ENCODE results near the gene FERMT1.

Gene FERMT1

DNA sequence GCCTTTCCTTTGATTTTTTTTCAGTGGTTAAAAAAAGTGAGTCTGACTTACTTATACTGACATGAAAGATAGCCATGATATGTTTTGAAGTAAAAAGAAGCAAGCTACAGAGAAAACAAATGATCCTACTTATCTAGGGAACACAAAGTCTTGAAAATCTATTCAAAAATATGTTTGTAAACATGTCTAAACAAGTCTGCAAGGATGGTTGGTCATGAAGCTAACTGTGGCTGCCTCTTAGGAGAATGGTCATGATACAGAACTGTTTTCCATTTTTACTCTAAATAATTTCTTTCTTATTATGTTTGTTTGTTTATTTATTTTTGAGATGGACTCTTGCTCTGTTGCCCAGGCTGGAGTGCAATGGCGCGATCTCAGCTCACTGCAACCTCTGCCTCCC is 21.5 kb downstream of the FERMT1 start:
- no peaks in the 10 kb centered on the region for H3K27me3 Mint-ChIP-seq
- H3K27ac Mint-ChIP-seq = no peak overlapping the region
- no peaks in the 10 kb centered on the region for H3K36me3 Mint-ChIP-seq (ENCODE audit: low read depth)
- H3K4me3 Mint-ChIP-seq = no peak overlapping the region
- intact Hi-C loops (cut with micrococcal nuclease) = no loop called here
- no peaks in the 10 kb centered on the region for H3K4me1 Mint-ChIP-seq (ENCODE audit: low read depth)
- H3K9me3 Mint-ChIP-seq = no peaks in the 10 kb centered on the region

DNA sequence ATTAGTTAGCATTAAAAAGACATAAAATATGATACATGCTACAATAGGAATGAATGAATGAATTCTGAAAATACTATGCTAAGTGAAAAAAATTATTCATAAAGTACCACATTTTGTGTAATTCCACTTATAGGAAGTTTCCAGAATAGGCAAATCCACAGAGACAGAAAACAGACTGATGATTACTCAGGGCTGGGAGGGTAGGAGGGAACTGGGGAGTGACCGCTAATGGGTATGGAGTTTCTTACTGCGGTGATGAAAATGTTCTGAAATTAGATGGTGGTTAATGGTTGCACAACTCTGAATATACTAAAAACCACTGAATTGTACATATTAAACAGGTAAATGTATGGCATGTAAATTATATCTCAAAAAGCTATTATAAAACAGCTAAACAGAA is 22.6 kb downstream of the FERMT1 start:
- intact Hi-C loops (cut with micrococcal nuclease) = no loop called here
- no peaks in the 10 kb centered on the region for H3K36me3 Mint-ChIP-seq (ENCODE audit: low read depth)
- H3K27ac Mint-ChIP-seq = no peak overlapping the region
- no peaks in the 10 kb centered on the region for H3K9me3 Mint-ChIP-seq
- no peaks in the 10 kb centered on the region for H3K4me1 Mint-ChIP-seq (ENCODE audit: low read depth)
- no peak overlapping the region for H3K4me3 Mint-ChIP-seq
- H3K27me3 Mint-ChIP-seq = no peaks in the 10 kb centered on the region

DNA sequence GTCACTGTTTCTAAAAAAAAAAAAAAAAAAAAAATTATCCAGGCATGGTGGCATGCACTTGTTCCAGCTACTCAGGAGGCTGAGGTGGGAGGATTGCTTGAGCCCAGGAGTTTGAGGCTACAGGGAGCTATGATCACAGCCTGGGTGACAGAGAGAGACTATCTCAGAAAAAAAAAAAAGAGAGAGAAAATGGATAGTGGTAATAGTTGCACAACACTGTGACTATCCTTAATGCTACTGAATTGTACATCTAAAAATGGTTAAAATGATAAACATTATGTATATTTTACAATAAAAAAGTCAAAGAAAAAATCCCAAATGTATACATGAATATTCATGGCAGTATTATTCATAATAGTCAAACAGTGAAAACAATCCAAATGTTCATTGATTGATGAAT is 23.0 kb downstream of the FERMT1 start:
- Mint-ChIP-seq H3K36me3 (ENCODE audit: low read depth) (no peaks in the 10 kb centered on the region), H3K9me3 (no peaks in the 10 kb centered on the region), H3K4me1 (ENCODE audit: low read depth) (no peaks in the 10 kb centered on the region), H3K27me3 (no peaks in the 10 kb centered on the region), H3K27ac (no peak overlapping the region), H3K4me3 (no peak overlapping the region)
- intact Hi-C loops (cut with micrococcal nuclease) = no loop called here

DNA sequence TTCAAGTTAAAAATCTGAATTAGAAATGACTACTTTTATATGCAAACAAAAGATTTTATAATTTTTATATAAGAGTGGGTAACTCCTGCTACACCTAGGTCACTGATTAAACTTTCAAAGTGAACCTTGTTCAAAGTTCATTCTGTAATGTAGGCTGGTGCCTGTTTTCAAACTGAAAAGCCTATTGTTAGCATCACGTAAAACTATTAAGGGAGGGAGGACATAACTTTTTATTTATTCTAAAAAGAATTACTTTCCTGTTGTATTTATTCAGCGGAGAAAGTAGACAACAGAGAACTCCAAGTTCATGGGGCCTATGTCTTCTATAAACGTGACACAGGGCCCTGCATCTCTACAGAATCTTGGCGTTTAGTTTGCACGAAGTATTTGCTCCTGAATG is 27.4 kb downstream of the FERMT1 start:
- Mint-ChIP-seq H3K4me3 (no peak overlapping the region), H3K36me3 (ENCODE audit: low read depth) (no peaks in the 10 kb centered on the region), H3K4me1 (ENCODE audit: low read depth) (peaks cover 9% of the 10 kb centered on the region), H3K9me3 (no peaks in the 10 kb centered on the region), H3K27me3 (no peaks in the 10 kb centered on the region), H3K27ac (no peak overlapping the region)
- intact Hi-C loops (cut with micrococcal nuclease) = no loop called here

DNA sequence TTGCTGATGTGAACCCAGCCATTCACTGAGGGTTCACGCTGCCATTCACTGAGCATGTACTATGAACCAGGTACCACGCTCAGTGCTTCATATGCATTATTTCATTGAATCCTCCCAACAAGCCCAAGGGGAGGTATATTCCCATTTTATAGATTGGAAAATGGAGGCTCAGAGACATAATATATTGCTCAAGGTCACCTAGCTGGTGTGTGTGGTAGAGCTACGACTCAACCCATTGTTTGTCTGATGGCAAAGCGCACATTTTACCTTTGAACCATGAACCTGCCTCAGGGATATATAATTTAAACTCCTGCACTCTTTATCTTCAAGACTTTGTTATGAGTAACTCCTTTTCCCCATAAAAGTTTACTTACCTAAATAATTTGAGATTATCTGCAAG is 28.3 kb downstream of the FERMT1 start:
- H3K4me1 Mint-ChIP-seq (ENCODE audit: low read depth) = peaks cover 9% of the 10 kb centered on the region
- H3K9me3 Mint-ChIP-seq = no peaks in the 10 kb centered on the region
- H3K36me3 Mint-ChIP-seq (ENCODE audit: low read depth) = no peaks in the 10 kb centered on the region
- H3K27me3 Mint-ChIP-seq = no peaks in the 10 kb centered on the region
- H3K4me3 Mint-ChIP-seq = no peak overlapping the region
- H3K27ac Mint-ChIP-seq = no peak overlapping the region
- intact Hi-C loops (cut with micrococcal nuclease) = no loop called here

DNA sequence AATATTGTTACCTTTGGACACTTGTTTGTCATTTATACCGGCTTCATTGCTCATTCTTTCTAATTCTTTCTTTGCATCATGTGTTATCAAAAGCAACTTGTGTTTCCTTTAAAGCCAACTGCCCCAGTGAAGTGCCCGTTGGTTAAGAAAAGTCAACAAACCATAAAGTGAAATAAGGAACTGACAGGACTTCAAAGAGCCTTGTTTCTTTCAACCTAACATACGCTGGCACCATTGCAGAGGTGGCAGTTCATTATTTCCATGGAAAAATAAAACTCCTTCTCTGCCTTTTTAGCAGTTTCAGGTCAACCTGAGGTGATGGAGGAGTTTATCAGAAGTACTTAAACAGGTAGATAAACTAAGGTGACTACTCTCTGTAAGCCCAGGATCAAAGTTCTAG is 28.8 kb downstream of the FERMT1 start:
- no peak overlapping the region for H3K27ac Mint-ChIP-seq
- H3K9me3 Mint-ChIP-seq = no peaks in the 10 kb centered on the region
- H3K36me3 Mint-ChIP-seq (ENCODE audit: low read depth) = no peaks in the 10 kb centered on the region
- H3K4me1 Mint-ChIP-seq (ENCODE audit: low read depth) = peaks cover 9% of the 10 kb centered on the region
- intact Hi-C loops (cut with micrococcal nuclease) = no loop called here
- no peak overlapping the region for H3K4me3 Mint-ChIP-seq
- H3K27me3 Mint-ChIP-seq = no peaks in the 10 kb centered on the region

DNA sequence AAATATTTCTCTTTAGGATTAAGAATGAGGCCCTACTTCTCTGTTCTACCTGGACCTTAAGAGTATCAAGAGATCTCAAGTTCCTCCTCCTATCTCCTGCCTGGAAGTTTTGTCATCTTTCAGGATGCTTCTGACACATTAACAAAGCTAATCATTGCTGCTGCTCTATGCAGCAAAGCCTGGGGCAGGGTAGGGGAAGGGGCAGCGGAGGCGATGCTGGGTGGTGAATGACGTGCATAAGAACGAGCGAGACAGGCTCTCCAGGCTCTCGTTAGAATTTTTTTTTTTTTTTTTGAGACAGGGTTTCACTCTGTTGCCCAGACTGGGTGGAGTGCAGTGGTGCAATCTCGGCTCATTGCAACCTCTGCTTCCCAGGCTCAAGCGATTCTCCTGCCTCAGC is 31.2 kb downstream of the FERMT1 start:
- peaks cover 9% of the 10 kb centered on the region for H3K4me1 Mint-ChIP-seq (ENCODE audit: low read depth)
- intact Hi-C loops (cut with micrococcal nuclease) = no loop called here

DNA sequence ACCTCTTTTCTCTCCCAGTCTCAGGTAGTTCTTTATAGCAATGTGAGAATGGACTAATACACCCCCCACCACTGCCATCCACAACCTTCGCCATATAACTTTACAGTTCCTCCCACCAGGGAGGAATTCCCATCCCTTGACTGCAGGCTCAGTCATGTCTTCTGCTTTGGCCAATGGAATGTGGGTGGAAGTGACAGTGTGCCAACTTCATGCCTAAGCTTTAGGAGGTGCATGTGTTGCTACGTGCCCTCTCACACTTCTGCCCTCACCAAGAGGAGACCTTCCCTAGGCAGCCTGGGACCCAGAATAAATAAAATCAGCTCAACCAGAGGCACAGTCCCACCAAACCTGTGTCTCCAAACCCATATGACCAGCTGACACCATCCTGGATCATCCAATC is 36.0 kb downstream of the FERMT1 start:
- Mint-ChIP-seq H3K27ac (no peak overlapping the region), H3K27me3 (no peaks in the 10 kb centered on the region), H3K4me1 (ENCODE audit: low read depth) (peaks cover 4% of the 10 kb centered on the region), H3K9me3 (peaks cover 11% of the 10 kb centered on the region), H3K4me3 (no peak overlapping the region), H3K36me3 (ENCODE audit: low read depth) (no peaks in the 10 kb centered on the region)
- intact Hi-C loops (cut with micrococcal nuclease) = no loop called here

More for the DNA sequence above, 31.2 kb downstream of the FERMT1 start:
- Mint-ChIP-seq H3K36me3 (ENCODE audit: low read depth) (no peaks in the 10 kb centered on the region), H3K4me3 (no peak overlapping the region), H3K9me3 (peaks cover 5% of the 10 kb centered on the region), H3K27me3 (no peaks in the 10 kb centered on the region), H3K27ac (no peak overlapping the region)

DNA sequence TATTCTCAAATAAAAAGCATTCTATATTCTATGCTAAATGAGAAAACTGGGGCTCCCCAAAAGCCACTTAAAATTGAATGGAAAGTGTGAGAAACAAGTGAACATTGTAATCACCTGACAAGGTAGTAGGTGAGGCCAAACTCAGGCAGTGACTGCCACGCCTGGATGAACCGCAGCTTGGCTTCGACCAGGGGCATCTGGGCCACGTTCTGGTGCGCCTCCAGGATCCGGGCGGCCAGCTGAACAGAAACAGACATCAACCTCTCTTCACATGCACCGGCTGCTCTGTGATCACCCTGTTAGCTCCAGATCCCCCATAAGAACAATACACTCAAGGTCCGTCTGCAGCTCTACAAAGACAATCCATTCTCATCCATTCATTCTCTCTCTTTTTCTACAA is 38.9 kb downstream of the FERMT1 start:
- no peaks in the 10 kb centered on the region for H3K36me3 Mint-ChIP-seq (ENCODE audit: low read depth)
- H3K27ac Mint-ChIP-seq = no peak overlapping the region
- intact Hi-C loops (cut with micrococcal nuclease) = no loop called here
- H3K27me3 Mint-ChIP-seq = no peaks in the 10 kb centered on the region
- H3K4me1 Mint-ChIP-seq (ENCODE audit: low read depth) = no peaks in the 10 kb centered on the region
- no peak overlapping the region for H3K4me3 Mint-ChIP-seq
- H3K9me3 Mint-ChIP-seq = peaks cover 11% of the 10 kb centered on the region

DNA sequence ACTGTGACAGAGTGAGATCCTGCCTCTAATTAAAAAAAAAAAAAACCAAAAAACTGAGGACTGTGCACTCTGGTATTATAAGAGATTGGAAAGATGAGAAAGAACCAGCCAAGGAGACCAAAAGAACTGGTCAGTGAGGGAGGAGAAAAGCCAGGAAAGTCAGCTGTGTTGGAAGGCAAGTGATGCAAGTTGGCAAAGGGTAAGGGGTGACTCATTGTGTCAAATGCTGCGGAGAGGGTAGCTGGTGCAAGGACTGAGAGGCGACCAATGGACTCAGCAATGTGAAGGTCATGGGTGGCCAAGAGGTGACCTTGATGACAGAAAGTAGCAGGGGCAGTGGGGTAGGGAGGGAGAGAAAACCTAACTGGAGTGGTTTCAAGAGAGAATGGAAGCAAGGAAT is 41.6 kb downstream of the FERMT1 start:
- Mint-ChIP-seq H3K4me1 (ENCODE audit: low read depth) (no peaks in the 10 kb centered on the region), H3K9me3 (peaks cover 2% of the 10 kb centered on the region), H3K27me3 (no peaks in the 10 kb centered on the region), H3K27ac (no peak overlapping the region), H3K4me3 (no peak overlapping the region), H3K36me3 (ENCODE audit: low read depth) (no peaks in the 10 kb centered on the region)
- intact Hi-C loops (cut with micrococcal nuclease) = no loop called here

DNA sequence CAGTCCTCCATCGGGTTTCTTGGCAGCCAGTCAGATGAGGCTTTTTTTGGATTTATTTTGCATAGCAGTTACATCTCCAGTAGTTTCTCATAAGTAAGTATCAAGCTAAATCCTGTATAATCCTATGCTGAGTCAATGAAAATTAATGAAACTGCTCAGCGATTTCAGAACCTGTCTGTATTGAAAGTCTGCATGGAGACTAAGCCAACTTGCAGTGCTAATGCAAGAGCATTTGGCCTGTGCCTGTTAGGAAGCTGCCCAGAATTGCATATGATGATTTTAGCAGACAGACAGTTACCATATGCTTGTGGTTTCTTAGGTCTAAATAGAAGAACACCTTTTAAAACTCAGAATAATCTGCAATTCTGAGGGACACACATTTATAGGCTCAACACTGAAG is 43.8 kb downstream of the FERMT1 start:
- H3K27ac Mint-ChIP-seq = no peak overlapping the region
- no peaks in the 10 kb centered on the region for H3K36me3 Mint-ChIP-seq (ENCODE audit: low read depth)
- no peaks in the 10 kb centered on the region for H3K27me3 Mint-ChIP-seq
- H3K4me3 Mint-ChIP-seq = no peak overlapping the region
- H3K9me3 Mint-ChIP-seq = no peaks in the 10 kb centered on the region
- intact Hi-C loops (cut with micrococcal nuclease) = no loop called here
- H3K4me1 Mint-ChIP-seq (ENCODE audit: low read depth) = no peaks in the 10 kb centered on the region

DNA sequence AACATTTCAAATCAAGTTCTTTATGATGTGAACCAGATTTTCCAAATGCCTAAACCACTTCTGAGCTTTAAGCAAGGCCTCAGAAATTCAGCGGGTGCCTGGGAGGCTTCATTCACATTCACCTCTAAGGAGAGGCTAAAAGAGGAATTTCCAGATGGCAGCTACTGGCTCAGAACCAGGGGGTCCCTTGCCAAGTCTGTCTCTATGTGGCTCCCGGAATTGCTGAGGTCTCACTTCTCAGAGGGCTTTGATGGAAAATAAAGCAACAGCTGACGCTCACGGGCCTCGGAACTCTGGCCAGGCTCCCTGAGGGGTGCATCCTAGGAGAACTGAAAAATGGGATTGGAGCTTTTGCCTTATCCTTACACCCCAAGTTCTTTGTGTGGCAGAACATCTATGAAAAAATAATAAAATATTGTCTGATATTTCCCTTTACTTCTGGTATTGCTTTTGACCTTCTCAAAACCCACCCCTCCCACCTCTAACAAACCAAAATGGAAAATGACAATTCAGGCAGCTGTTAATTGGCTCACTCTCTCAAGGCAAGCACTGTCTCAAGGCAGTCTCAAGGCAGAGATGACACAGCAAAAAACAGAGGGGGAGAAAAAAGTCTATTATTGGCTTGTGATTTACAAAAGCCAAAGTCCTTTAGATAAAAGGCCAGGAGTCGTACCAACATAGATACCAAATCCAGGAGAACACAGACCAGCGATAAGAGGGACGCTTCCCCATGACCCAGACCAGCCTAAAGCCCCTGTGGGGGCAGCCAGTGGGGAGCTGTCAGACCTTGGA is 47.2 kb downstream of the FERMT1 start:
- intact Hi-C loops (cut with micrococcal nuclease) = no loop called here
- no peaks in the 10 kb centered on the region for H3K27me3 Mint-ChIP-seq
- H3K4me1 Mint-ChIP-seq (ENCODE audit: low read depth) = no peaks in the 10 kb centered on the region
- no peak overlapping the region for H3K4me3 Mint-ChIP-seq
- H3K27ac Mint-ChIP-seq = no peak overlapping the region
- H3K36me3 Mint-ChIP-seq (ENCODE audit: low read depth) = no peaks in the 10 kb centered on the region
- no peaks in the 10 kb centered on the region for H3K9me3 Mint-ChIP-seq

DNA sequence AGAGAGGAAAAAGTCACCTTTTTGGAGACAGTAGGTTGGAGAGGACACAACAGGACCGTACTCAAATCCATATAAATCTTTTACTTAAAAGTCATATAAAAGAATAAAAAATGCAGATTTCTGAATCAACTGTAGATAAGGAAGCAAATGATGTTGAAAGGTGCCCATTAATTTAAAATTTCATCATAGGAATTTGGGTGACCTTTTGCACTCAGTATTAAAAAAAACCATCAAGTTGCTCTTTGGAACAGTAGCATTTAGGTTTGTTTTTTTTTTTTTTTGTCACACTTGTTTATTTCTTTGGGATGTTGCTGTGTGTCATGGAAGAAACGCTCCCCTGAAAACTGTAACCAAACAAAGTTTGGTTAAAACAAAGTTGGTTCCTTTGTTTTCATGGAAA is 48.0 kb downstream of the FERMT1 start:
- H3K9me3 Mint-ChIP-seq = no peaks in the 10 kb centered on the region
- no peaks in the 10 kb centered on the region for H3K36me3 Mint-ChIP-seq (ENCODE audit: low read depth)
- no peaks in the 10 kb centered on the region for H3K4me1 Mint-ChIP-seq (ENCODE audit: low read depth)
- H3K4me3 Mint-ChIP-seq = no peak overlapping the region
- no peak overlapping the region for H3K27ac Mint-ChIP-seq
- no peaks in the 10 kb centered on the region for H3K27me3 Mint-ChIP-seq
- intact Hi-C loops (cut with micrococcal nuclease) = no loop called here

DNA sequence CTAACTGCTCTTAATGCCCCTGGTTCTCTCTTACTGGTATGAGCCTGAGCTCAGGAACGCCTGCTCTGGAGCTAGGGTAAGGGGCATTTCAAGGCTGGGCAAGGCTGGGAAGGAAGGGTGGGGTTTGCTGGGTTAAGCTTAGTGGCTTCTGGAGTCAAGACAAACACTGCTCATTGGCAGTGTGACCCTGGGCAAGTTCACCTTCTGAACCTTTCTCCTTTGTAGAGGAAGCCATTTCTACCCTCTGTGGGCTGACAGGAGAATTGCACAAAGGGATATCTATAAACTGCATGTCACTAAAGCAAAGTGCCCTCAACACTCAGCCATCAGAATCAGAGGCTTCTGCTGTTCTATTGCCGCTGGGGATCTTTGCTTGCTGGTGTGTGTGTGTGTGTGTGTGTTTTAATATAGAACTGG is 48.7 kb downstream of the FERMT1 start:
- no peak overlapping the region for H3K27ac Mint-ChIP-seq
- no peaks in the 10 kb centered on the region for H3K36me3 Mint-ChIP-seq (ENCODE audit: low read depth)
- no peak overlapping the region for H3K4me3 Mint-ChIP-seq
- intact Hi-C loops (cut with micrococcal nuclease) = no loop called here
- no peaks in the 10 kb centered on the region for H3K27me3 Mint-ChIP-seq
- H3K4me1 Mint-ChIP-seq (ENCODE audit: low read depth) = no peaks in the 10 kb centered on the region
- no peaks in the 10 kb centered on the region for H3K9me3 Mint-ChIP-seq

Data from dendritic cell treated with granulocyte-macrophage colony-stimulating factor and Interleukin-4, amounts not matched to agents 40 ng/mL and 50 ng/mL, for 4 days (primary cell).